KMS-11 (cell line): ENCODE data around the gene SPOCD1.

ENCODE experiments used
- H2AFZ ChIP-seq: fragments of 200-600 bp; sonication (generic); 2 replicates; pipeline ENCODE4 v1.6.1; 2016; ENCODE audit warnings: antibody characterized with exemption, mixed run types, low read depth
- H3K27ac ChIP-seq: fragments of 200-600 bp; sonication (generic); 2 replicates; pipeline ENCODE4 v1.6.1; 2016; ENCODE audit warnings: mild to moderate bottlenecking, mixed run types
- H3K27me3 ChIP-seq: fragments of 200-600 bp; sonication (generic); 2 replicates; pipeline ENCODE4 v1.6.1; 2017; ENCODE audit warnings: mild to moderate bottlenecking, low read depth, mixed run types, moderate library complexity; ENCODE audit not compliant: insufficient read depth
- H3K36me3 ChIP-seq: fragments of 200-600 bp; sonication (generic); 2 replicates; pipeline ENCODE4 v1.6.1; 2017; ENCODE audit warnings: mild to moderate bottlenecking, mixed run types; ENCODE audit not compliant: insufficient read depth
- H3K4me1 ChIP-seq: fragments of 200-600 bp; sonication (generic); 2 replicates; pipeline ENCODE4 v1.6.1; 2016; ENCODE audit warnings: mild to moderate bottlenecking, low read depth, mixed run types; ENCODE audit not compliant: poor library complexity, severe bottlenecking
- H3K4me2 ChIP-seq: fragments of 200-600 bp; sonication (generic); 2 replicates; pipeline ENCODE4 v1.7.0; 2016; ENCODE audit warnings: mild to moderate bottlenecking, mixed run types
- H3K4me3 ChIP-seq: fragments of 200-600 bp; sonication (generic); IDR thresholded peaks from 2 replicates; pipeline ENCODE4 v1.6.1; 2017; ENCODE audit warnings: low read depth, low read length, mixed read lengths; ENCODE audit not compliant: insufficient read depth
- H3K79me2 ChIP-seq: fragments of 200-600 bp; sonication (generic); 2 replicates; pipeline ENCODE4 v1.6.1; 2016; ENCODE audit warnings: low read depth, mixed run types; ENCODE audit not compliant: insufficient read depth
- H3K9ac ChIP-seq: fragments of 200-600 bp; sonication (generic); 2 replicates; pipeline ENCODE4 v1.6.1; 2016; ENCODE audit warnings: mild to moderate bottlenecking, mixed run types
- H4K20me1 ChIP-seq: fragments of 200-600 bp; sonication (generic); 2 replicates; pipeline ENCODE4 v1.6.1; 2016; ENCODE audit warnings: mild to moderate bottlenecking, mixed run types; ENCODE audit not compliant: insufficient read depth
- CTCF ChIP-seq: fragments of 200-600 bp; sonication (generic); conservative IDR thresholded peaks from 2 replicates; pipeline ENCODE4 v1.6.1; 2017; ENCODE audit warnings: low read depth, mild to moderate bottlenecking, antibody characterized with exemption, low read length, moderate library complexity, mixed read lengths

SPOCD1 gene

DNA sequence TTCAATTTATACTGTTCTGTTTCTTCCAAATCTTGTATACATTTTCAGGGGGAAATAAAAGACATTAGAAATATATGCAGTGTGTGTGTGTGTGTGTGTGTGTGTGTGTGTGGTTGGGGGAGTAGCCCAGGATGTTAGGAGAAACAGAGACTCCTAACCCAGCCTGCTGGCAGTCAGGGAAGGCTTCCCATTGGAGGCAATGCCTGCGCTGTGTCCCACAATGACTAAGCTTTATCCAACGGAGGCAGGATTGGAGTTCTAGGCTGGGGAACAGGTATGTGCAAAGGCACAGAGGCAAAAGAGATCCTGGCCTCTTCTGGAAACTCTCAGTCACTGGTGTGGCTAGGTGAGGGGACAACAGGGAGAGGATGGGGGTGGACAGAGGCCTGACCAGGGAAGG, 35.2 kb downstream of the SPOCD1 start:
- Histone ChIP-seq H3K36me3 (no peaks in the 10 kb centered on the region), H3K9ac (no peak overlapping the region), H3K27me3 (0 out of 2 replicates have a peak, but pooled peaks cover 2% of the 10 kb centered on the region), H4K20me1 (no peaks in the 10 kb centered on the region), H3K4me2 (no peak overlapping the region), H3K79me2 (no peaks in the 10 kb centered on the region), H2AFZ (no peak overlapping the region), H3K4me1 (no peaks in the 10 kb centered on the region), H3K27ac (no peak overlapping the region), H3K4me3 (no peak overlapping the region)
- no peak for TF ChIP-seq CTCF

DNA sequence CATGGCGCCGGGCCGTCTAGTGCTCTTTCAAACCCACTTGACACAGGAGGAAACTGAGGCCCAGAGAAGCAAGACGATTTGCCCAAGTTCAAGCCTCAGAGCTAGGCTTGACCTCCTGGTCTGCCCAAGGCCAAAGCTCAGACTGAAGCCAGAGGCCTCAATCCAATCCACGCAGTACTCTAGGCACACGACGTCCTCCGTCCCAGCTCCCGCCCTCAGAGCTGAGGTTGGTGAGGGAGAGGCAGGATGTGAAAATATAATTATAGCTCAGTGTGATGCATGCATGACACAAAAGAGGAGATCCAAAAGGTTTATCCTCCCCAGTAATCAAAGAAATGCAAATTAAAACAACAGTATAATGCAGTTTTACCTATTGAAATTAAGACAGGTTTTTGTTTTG, 36.1 kb downstream of the SPOCD1 start:
- Histone ChIP-seq H3K4me1 (no peaks in the 10 kb centered on the region), H3K4me3 (no peak overlapping the region), H3K36me3 (no peaks in the 10 kb centered on the region), H3K4me2 (no peak overlapping the region), H3K27me3 (peaks cover 2% of the 10 kb centered on the region; the same call in 1 of the 2 replicates), H3K27ac (no peak overlapping the region), H2AFZ (no peak overlapping the region), H4K20me1 (no peaks in the 10 kb centered on the region), H3K79me2 (no peaks in the 10 kb centered on the region), H3K9ac (no peak overlapping the region)
- no peak for TF ChIP-seq CTCF

DNA sequence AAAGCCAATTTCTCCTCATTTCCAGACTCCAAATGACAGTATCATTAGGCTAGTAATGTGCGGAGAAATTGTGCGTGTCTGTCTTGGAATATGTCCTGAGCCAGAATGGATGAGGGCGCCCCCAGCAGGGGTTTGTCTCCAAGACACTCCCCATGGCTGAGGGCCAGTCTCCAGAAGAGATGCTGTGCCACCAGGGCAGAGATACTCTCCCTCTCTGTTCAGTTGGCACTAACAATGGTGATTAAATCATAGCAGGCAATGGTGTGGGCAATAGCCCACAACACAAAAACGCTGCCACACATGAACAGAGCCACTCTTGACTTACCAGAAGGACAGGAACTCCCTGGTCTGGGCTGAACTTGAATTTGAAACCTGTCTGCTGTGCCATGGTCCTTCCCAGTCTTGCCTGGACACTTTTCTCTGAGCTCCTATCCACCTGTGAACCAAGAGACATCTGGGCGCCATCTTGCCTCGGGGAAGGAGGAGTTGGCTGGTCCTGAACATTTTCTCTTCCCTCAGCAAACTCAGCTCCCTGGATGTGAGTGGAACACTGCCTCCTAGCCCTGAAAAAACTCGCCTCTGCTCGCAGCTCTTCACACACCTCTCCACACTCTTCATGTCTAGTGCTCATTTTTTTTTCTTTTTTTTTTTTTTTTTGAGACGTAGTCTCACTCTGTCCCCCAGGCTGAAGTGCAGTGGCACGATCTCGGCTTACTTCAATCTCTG, 36.9 kb downstream of the SPOCD1 start:
- Histone ChIP-seq H3K79me2 (no peaks in the 10 kb centered on the region), H3K27me3 (peaks cover 2% of the 10 kb centered on the region; the same call in 1 of the 2 replicates), H3K4me2 (no peak overlapping the region), H2AFZ (no peak overlapping the region), H3K36me3 (no peaks in the 10 kb centered on the region), H4K20me1 (no peaks in the 10 kb centered on the region), H3K4me1 (no peaks in the 10 kb centered on the region), H3K4me3 (no peak overlapping the region), H3K27ac (no peak overlapping the region), H3K9ac (no peak overlapping the region)
- no peak for TF ChIP-seq CTCF

DNA sequence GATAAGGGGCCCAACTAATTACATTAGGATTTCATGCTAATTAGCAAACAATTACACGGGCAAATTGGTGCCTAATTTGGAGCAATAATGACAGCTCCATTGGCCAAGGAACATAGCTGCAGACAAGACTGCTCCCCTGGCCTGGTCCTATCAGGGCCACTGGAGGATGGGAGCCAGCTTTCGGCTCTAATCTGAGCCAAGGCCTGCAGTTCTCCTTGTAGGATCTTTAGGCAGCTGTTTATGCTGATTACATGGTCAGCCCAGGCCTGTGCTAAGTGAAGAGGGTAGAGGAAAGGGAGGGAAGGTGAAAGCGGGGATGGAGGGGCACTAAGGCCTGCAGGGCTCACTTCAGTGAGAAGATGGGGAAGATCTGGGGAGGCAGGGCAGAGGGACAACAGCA, 39.3 kb downstream of the SPOCD1 start:
- TF ChIP-seq CTCF, result no peak
- Histone ChIP-seq H3K4me3 (no peak overlapping the region), H3K27ac (no peak overlapping the region), H3K36me3 (no peaks in the 10 kb centered on the region), H4K20me1 (no peaks in the 10 kb centered on the region), H3K79me2 (no peaks in the 10 kb centered on the region), H2AFZ (no peak overlapping the region), H3K4me1 (no peaks in the 10 kb centered on the region), H3K9ac (no peak overlapping the region), H3K27me3 (peaks cover 4% of the 10 kb centered on the region; the same call in 1 of the 2 replicates), H3K4me2 (no peak overlapping the region)
